Measurements from ENCODE around the gene LHFPL3.

GRCh38 chr7:104791080-104791479, 462.7 kb downstream of the LHFPL3 start:
- TF ChIP-seq, protein P1, sequence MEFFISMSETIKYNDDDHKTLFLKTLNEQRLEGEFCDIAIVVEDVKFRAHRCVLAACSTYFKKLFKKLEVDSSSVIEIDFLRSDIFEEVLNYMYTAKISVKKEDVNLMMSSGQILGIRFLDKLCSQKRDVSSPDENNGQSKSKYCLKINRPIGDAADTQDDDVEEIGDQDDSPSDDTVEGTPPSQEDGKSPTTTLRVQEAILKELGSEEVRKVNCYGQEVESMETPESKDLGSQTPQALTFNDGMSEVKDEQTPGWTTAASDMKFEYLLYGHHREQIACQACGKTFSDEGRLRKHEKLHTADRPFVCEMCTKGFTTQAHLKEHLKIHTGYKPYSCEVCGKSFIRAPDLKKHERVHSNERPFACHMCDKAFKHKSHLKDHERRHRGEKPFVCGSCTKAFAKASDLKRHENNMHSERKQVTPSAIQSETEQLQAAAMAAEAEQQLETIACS (CRISPR knock-in tag; IDR thresholded peaks at IDR 0.05) = no peak
- TF ChIP-seq POLR2AphosphoS5 (IDR thresholded peaks at IDR 0.05; ENCODE audit: low read depth, low read length) = no peak
- TF ChIP-seq ZNF512 (CRISPR knock-in tag; IDR thresholded peaks at IDR 0.05) = no peak
- no peak for TF ChIP-seq ZFP1 (CRISPR knock-in tag; IDR thresholded peaks at IDR 0.05)
- no peak for TF ChIP-seq JDP2 (CRISPR knock-in tag; IDR thresholded peaks at IDR 0.05; ENCODE audit: borderline replicate concordance)
- TF ChIP-seq, protein P2, sequence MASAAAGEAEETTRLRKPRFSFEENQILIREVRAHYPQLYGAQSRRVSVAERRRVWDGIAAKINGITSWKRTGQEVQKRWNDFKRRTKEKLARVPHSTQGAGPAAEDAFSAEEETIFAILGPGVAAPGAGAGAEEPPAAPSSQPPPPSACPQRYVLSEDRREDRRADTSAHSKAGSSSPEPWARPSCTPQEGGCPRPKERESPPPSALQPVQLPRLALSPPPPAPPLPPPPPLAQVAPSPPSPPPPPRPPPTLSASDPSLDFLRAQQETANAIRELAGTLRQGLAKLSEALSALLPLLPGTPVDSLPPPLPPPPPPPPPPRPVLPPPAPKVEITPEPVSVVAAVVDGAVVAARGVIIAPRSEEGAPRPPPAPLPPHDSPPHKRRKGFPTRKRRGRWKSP (CRISPR knock-in tag; IDR thresholded peaks at IDR 0.05) = no peak
